MM.1S (cell line): ENCODE results near the gene SMAD7.

ENCODE experiments used
- DNase-seq: peaks from one replicate; pipeline ENCODE4 v3.0.0-alpha.2; 2015
- H2AFZ ChIP-seq: fragments of 300-600 bp; sonication (generic); 2 replicates; pipeline ENCODE4 v1.6.0; 2016; ENCODE audit warnings: antibody characterized with exemption, low read length
- H3F3A ChIP-seq: fragments of 300-600 bp; sonication (generic); 2 replicates; pipeline ENCODE4 v1.6.1; 2016; ENCODE audit warnings: mild to moderate bottlenecking, antibody characterized with exemption, low read length, moderate library complexity, mixed read lengths; ENCODE audit not compliant: insufficient read depth
- H3K27ac ChIP-seq: fragments of 300-600 bp; sonication (generic); 2 replicates; pipeline ENCODE4 v1.5.1; 2016; ENCODE audit warnings: mild to moderate bottlenecking, low read length
- H3K27me3 ChIP-seq: fragments of 300-600 bp; sonication (generic); replicated peaks from 2 replicates; pipeline ENCODE4 v1.6.0; 2016; ENCODE audit warnings: low read length; ENCODE audit not compliant: insufficient read depth
- H3K36me3 ChIP-seq: fragments of 300-600 bp; sonication (generic); replicated peaks from 2 replicates; pipeline ENCODE4 v1.6.1; 2016; ENCODE audit warnings: mild to moderate bottlenecking, low read length, mixed read lengths; ENCODE audit not compliant: insufficient read depth
- H3K4me1 ChIP-seq: fragments of 300-600 bp; sonication (generic); 2 replicates; pipeline ENCODE4 v1.6.1; 2016; ENCODE audit warnings: low read length, mixed read lengths
- H3K4me2 ChIP-seq: fragments of 300-600 bp; sonication (generic); 2 replicates; pipeline ENCODE4 v1.6.0; 2016; ENCODE audit warnings: low read depth, low read length
- H3K4me3 ChIP-seq: fragments of 300-600 bp; sonication (generic); 2 replicates; pipeline ENCODE4 v1.5.1; 2016; ENCODE audit warnings: low read length, mixed read lengths
- H3K79me2 ChIP-seq: fragments of 300-600 bp; sonication (generic); 2 replicates; pipeline ENCODE4 v1.6.1; 2016; ENCODE audit warnings: mixed run types, low read length, mixed read lengths
- H3K9ac ChIP-seq: fragments of 300-600 bp; sonication (generic); 2 replicates; pipeline ENCODE4 v1.6.1; 2016; ENCODE audit warnings: low read length, mixed read lengths
- H3K9me2 ChIP-seq: fragments of 300-600 bp; sonication (generic); replicated peaks from 2 replicates; pipeline ENCODE4 v1.6.1; 2016; ENCODE audit warnings: mild to moderate bottlenecking, low read length, mixed read lengths; ENCODE audit not compliant: insufficient read depth
- H3K9me3 ChIP-seq: fragments of 300-600 bp; sonication (generic); replicated peaks from 2 replicates; pipeline ENCODE4 v1.6.1; 2016; ENCODE audit warnings: mild to moderate bottlenecking, low read length, mixed read lengths; ENCODE audit not compliant: insufficient read depth
- H4K20me1 ChIP-seq: fragments of 300-600 bp; sonication (generic); 2 replicates; pipeline ENCODE4 v1.6.1; 2016; ENCODE audit warnings: mild to moderate bottlenecking, low read length, moderate library complexity, mixed read lengths; ENCODE audit not compliant: insufficient read depth
- CTCF ChIP-seq: fragments of 300-600 bp; sonication (generic); IDR thresholded peaks from 2 replicates; pipeline ENCODE4 v1.5.1; 2016; ENCODE audit warnings: antibody characterized with exemption, low read length, mixed read lengths
- EZH2 ChIP-seq: fragments of 300-600 bp; sonication (generic); optimal IDR thresholded peaks from 2 replicates; pipeline ENCODE3; 2017; ENCODE audit warnings: low read depth, mild to moderate bottlenecking, antibody characterized with exemption, low read length, mixed read lengths
- EZH2phosphoT487 ChIP-seq: fragments of 300-600 bp; sonication (generic); IDR thresholded peaks from 2 replicates; pipeline ENCODE4 v1.6.1; 2018; ENCODE audit warnings: antibody characterized with exemption, low read length

Gene SMAD7

GRCh38 chr18:48896326-48896874 lies 54.4 kb downstream of the SMAD7 start:
- no peak overlapping the region for H3K4me2 ChIP-seq
- H3K27ac ChIP-seq, result no peak overlapping the region

GRCh38 chr18:48894799-48895346 lies 55.9 kb downstream of the SMAD7 start:
- Histone ChIP-seq H3F3A (no peaks in the 10 kb centered on the region), H3K4me3 (no peak overlapping the region), H3K9me2 (no peaks in the 10 kb centered on the region), H3K4me1 (peaks cover 17% of the 10 kb centered on the region), H4K20me1 (no peaks in the 10 kb centered on the region), H2AFZ (no peak overlapping the region), H3K36me3 (no peaks in the 10 kb centered on the region), H3K27ac (no peak overlapping the region), H3K27me3 (no peaks in the 10 kb centered on the region), H3K9ac (no peak overlapping the region), H3K4me2 (no peak overlapping the region), H3K79me2 (no peaks in the 10 kb centered on the region), H3K9me3 (no peaks in the 10 kb centered on the region)
- no peak for DNase-seq
- TF ChIP-seq EZH2, result no peak
- no peak for TF ChIP-seq EZH2phosphoT487
- TF ChIP-seq CTCF, result no peak

More at GRCh38 chr18:48896326-48896874, 54.4 kb downstream of the SMAD7 start:
- Histone ChIP-seq H4K20me1 (no peaks in the 10 kb centered on the region), H3F3A (no peaks in the 10 kb centered on the region), H3K9ac (no peak overlapping the region), H3K9me2 (no peaks in the 10 kb centered on the region), H3K79me2 (no peaks in the 10 kb centered on the region), H2AFZ (no peak overlapping the region; the same call in 1 of the 2 replicates), H3K4me1 (peaks cover 17% of the 10 kb centered on the region), H3K27me3 (no peaks in the 10 kb centered on the region), H3K4me3 (no peak overlapping the region), H3K9me3 (no peaks in the 10 kb centered on the region), H3K36me3 (no peaks in the 10 kb centered on the region)
- no peak for DNase-seq
- TF ChIP-seq EZH2phosphoT487, result no peak
- TF ChIP-seq EZH2, result no peak
- no peak for TF ChIP-seq CTCF

- Histone ChIP-seq H3K4me1 (peaks cover 17% of the 10 kb centered on the region), H3K9me3 (no peaks in the 10 kb centered on the region), H3K9ac (no peak overlapping the region), H3K79me2 (no peaks in the 10 kb centered on the region), H3K36me3 (no peaks in the 10 kb centered on the region), H3K9me2 (no peaks in the 10 kb centered on the region), H3K4me3 (no peak overlapping the region), H2AFZ (no peak overlapping the region), H3K27me3 (no peaks in the 10 kb centered on the region), H3F3A (no peaks in the 10 kb centered on the region), H4K20me1 (no peaks in the 10 kb centered on the region), H3K27ac (no peak overlapping the region), H3K4me2 (no peak overlapping the region)
- TF ChIP-seq EZH2 (no peak), CTCF (no peak), EZH2phosphoT487 (no peak)
- no peak for DNase-seq
Measured at GRCh38 chr18:48893608-48894600, 56.9 kb downstream of the SMAD7 start.
